Stimulated activated CD4-positive, alpha-beta T cell treated with anti-CD3 and anti-CD28 coated beads, Interleukin-12 subunit alpha, Interleukin-12 subunit beta, amount 100 ng/mL, for 4 hours (primary cell): ENCODE data around the gene TMIGD3.
A peak's percentile ranks its signal among the peaks of the same experiment; 100 is the strongest.

Source experiments
- DNase-seq: peaks from one replicate; pipeline ENCODE4 v3.0.0-alpha.2; 2020

The TMIGD3 gene

DNA sequence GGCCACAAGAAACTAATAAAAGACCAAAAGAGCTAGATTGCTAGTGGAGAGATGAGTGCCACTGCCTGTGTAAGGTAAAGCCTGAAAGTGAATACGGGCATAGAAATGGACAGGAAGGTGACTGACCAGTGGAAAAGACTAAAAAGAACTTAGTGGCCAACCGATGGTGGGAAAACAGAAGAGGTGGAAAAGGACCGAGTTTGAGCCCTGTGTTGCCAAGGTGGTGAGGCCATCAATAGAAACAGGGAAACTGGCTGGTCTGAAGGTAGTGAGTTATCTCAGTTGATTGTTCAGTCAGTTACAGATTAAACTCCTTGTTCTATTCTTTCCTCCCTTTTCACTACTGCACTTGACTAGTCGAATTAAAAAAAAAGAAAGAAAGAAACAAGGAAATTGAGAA lies 56.9 kb downstream of the TMIGD3 start:
- DNase-seq, result no peak

DNA sequence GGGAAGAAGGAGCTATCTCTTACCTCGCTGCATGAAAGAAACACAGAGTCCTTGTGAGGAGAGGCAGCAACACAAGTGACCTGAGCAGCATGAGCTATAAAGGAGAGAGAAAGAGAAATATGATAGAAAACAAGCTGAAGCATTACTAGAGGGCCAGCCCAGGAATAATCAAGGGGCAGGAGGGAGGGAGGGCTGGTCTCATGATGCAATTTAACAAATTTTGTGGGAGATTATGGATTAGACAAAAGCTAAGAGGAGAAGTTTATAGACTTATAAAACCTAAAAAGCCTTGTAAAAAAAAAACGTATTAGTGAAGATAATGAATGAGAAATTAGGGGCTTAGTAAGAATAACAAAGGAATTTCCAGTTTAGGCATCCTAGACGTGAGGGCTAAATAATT lies 59.4 kb downstream of the TMIGD3 start:
- no peak for DNase-seq

DNA sequence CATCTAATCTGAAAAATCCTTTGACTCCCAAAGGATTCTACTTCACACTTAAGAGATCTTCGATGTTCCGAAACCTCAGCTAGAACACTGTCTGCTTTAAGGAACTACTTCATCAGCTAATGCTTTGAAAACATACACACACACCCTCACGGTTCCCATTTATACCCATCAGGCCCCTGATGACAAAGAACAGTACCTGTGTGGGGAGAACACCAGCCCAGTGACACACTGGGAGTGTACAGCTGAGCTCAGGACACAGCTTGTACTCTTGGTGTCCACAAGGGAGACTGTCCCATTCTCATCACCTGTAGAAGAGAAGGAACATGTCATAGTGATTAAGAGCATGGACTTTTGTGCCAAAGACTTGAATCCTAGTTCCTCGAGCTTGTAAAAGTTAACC lies 61.0 kb downstream of the TMIGD3 start:
- DNase-seq, result no peak

DNA sequence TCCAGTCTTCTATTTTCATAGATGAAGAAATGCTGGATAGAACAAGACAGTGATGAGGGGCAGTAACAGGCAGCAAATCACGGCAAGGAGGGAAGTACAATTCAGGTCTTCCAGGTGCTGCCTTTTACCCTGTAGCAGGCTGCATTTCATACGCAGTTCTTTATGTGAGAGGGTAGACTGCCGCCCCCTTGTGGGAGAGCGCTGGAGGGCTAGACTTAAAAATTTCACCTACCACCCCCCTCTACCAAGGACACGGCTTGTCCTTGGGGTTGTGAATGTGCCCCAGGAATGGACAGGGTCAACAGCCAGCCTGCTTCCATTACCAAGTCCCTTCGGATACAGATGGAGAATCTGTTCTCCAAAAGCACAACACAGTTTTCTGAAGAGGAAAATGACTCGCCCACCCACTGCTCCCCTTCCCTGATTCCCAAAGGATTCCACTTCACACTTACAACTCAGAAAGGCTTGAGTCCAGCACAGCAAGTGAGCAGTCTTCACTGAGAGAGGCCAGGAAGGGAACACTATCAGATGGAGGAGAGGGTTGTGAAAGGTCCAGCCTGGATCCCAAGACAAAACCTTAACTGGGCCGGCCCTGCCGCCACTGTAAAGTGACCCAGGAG lies 61.8 kb downstream of the TMIGD3 start:
- peak; percentile 56 for DNase-seq

DNA sequence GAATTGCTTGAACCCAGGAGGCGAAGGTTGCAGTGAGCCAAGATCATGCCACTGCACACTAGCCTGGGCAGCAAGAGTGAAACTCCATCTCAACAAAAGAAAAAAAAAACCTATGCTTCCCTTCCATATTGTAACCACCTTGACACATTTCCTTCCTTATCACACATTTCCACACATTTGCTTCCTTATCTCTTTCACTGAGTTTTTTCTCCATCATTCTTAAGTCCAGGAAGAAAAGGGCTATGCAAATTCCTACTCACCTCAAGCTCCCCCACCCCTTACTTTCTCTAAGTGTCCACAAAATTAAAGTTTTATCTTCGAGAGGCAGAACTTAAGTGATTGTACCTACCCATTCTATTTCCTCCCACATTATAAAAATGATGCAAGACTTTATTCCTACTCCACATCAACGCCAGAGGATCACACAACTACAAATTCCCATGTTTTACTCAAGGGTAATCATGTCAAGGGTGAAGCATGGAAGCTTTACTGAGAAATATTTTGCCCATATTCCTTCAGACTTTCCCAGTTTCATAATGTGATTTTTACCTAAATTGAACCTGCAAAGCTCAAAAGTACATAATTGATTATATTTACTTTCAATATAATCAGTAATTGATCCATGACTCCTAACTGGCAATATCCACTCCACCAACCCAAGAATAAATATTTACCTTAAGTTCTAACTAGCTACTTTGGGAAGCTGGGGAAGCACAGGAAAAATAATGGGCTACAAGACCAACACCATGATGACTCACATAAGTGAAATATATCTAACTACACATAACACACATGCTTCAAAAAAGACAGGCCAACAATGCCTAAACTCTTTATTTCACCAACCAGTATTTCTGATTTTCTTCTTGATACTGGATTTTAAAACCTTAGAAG lies 63.7 kb downstream of the TMIGD3 start:
- no peak for DNase-seq

DNA sequence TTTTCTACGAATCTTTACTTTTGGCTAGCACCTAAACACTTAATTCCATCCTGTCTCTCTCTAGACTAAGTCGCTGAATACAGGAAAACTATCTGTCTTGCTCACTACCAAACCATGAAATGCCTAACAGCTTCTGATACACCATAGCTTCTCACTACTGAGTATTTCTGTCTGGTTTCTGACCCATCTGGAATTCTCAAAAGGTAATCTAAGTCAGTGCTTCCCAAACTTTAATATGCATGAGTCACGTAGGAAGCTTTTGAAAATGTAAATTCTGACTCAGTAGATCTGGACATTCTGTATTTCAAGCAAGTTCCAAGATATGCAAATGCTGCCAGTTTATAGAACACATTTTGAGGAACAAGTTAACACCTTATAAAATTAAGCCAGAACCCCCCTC lies 66.7 kb downstream of the TMIGD3 start:
- no peak for DNase-seq
